HL-60 (cell line): ENCODE measurements around the gene RAB28.

ENCODE experiments used
- DNase-seq, 2 experiments: peaks; one replicate each; pipeline ENCODE4 v3.0.0-alpha.2; 2010 to 2020; ENCODE audit warnings: low read depth in 1 of 2, low spot score in 1 of 2
- H3K27ac ChIP-seq: fragments of 250-450 bp; sonication (Bioruptor Pico); replicated peaks from 2 replicates; pipeline ENCODE4 v1.5.1; 2020; ENCODE audit warnings: mild to moderate bottlenecking, moderate library complexity
- H3K27me3 ChIP-seq: fragments of 250-450 bp; sonication (Bioruptor Pico); 2 replicates; pipeline ENCODE4 v1.5.1; 2021; ENCODE audit warnings: mild to moderate bottlenecking, moderate library complexity; ENCODE audit not compliant: insufficient read depth, poor library complexity, severe bottlenecking
- H3K4me3 ChIP-seq: replicated peaks from 2 replicates; pipeline ENCODE4 v1.5.1; 2011; ENCODE audit warnings: mild to moderate bottlenecking, control low read depth, low read length; ENCODE audit not compliant: insufficient read depth
- CTCF ChIP-seq: IDR thresholded peaks from one replicate; pipeline ENCODE4 v1.5.1; 2011; ENCODE audit warnings: low read length, control low read depth, inconsistent platforms; ENCODE audit not compliant: insufficient read depth
- GABPA ChIP-seq: IDR thresholded peaks from 2 replicates; pipeline ENCODE4 v1.6.1; 2012; ENCODE audit warnings: low read depth
- POLR2AphosphoS5 ChIP-seq: IDR thresholded peaks from 2 replicates; pipeline ENCODE4 v1.6.1; 2012; ENCODE audit warnings: low read depth
- REST ChIP-seq: IDR thresholded peaks from 2 replicates; pipeline ENCODE4 v1.6.1; 2012; ENCODE audit warnings: low read depth; ENCODE audit not compliant: insufficient replicate concordance
- SPI1 ChIP-seq: IDR thresholded peaks from 2 replicates; pipeline ENCODE4 v1.6.1; 2012; ENCODE audit warnings: low read depth, mild to moderate bottlenecking, borderline replicate concordance

RAB28 gene

GRCh38 chr4:13515268-13515667 is 31.1 kb upstream of the RAB28 start:
- Histone ChIP-seq H3K4me3 (no peak overlapping the region), H3K27ac (no peak overlapping the region), H3K27me3 (no peaks in the 10 kb centered on the region)
- TF ChIP-seq GABPA, result no peak
- TF ChIP-seq CTCF, result no peak
- TF ChIP-seq SPI1, result no peak
- no peak for TF ChIP-seq POLR2AphosphoS5
- no peak for TF ChIP-seq REST
- DNase-seq, result no peak

- TF ChIP-seq SPI1, result no peak
- TF ChIP-seq POLR2AphosphoS5, result no peak
- no peak for TF ChIP-seq CTCF
- no peak for TF ChIP-seq REST
- no peak for TF ChIP-seq GABPA
- Histone ChIP-seq H3K4me3 (no peak overlapping the region), H3K27me3 (no peaks in the 10 kb centered on the region), H3K27ac (no peak overlapping the region)
- no peak for DNase-seq
These were observed 30.6 kb upstream of the RAB28 start for GRCh38 chr4:13514722-13515121.

GRCh38 chr4:13511101-13511500 is 27.0 kb upstream of the RAB28 start:
- H3K27ac ChIP-seq, result no peak overlapping the region
- DNase-seq, result no peak
- TF ChIP-seq REST, result no peak
- TF ChIP-seq CTCF, result no peak
- TF ChIP-seq SPI1, result no peak
- TF ChIP-seq GABPA, result no peak
- no peak for TF ChIP-seq POLR2AphosphoS5
- no peak overlapping the region for H3K4me3 ChIP-seq
- H3K27me3 ChIP-seq, result no peaks in the 10 kb centered on the region
